Effector memory CD4-positive, alpha-beta T cell (primary cell): Measurements from ENCODE around the gene FMR1.
A peak's percentile ranks its signal among the peaks of the same experiment; 100 is the strongest.

Source experiments
- DNase-seq, 3 donors: peaks; one replicate each; pipeline ENCODE4 v3.0.0-alpha.2; 2020
- H3K27ac ChIP-seq: 2 replicates; pipeline ENCODE4 v1.7.0; 2013; ENCODE audit warnings: mild to moderate bottlenecking, low read length, moderate library complexity; ENCODE audit not compliant: insufficient read depth, poor library complexity, severe bottlenecking
- H3K27me3 ChIP-seq: replicated peaks from 2 replicates; pipeline ENCODE4 v1.7.0; 2013; ENCODE audit warnings: mild to moderate bottlenecking, low read length; ENCODE audit not compliant: insufficient read depth, control insufficient read depth, poor library complexity, severe bottlenecking
- H3K36me3 ChIP-seq: 2 replicates; pipeline ENCODE4 v1.7.0; 2013; ENCODE audit warnings: mild to moderate bottlenecking, low read length, moderate library complexity; ENCODE audit not compliant: control insufficient read depth, insufficient read depth
- H3K4me1 ChIP-seq: 2 replicates; pipeline ENCODE4 v1.7.0; 2013; ENCODE audit warnings: low read length, mild to moderate bottlenecking; ENCODE audit not compliant: control insufficient read depth, insufficient read depth, poor library complexity, severe bottlenecking
- H3K4me3 ChIP-seq: 2 replicates; pipeline ENCODE4 v1.7.0; 2013; ENCODE audit warnings: low read length, low read depth, mild to moderate bottlenecking; ENCODE audit not compliant: insufficient read depth, poor library complexity, severe bottlenecking
- H3K9me3 ChIP-seq: 2 replicates; pipeline ENCODE4 v1.7.0; 2013; ENCODE audit warnings: mild to moderate bottlenecking, low read length, moderate library complexity; ENCODE audit not compliant: control insufficient read depth

The FMR1 gene

GRCh38 chrX:147914591-147914990 is 2.9 kb downstream of the FMR1 start:
- H3K36me3 ChIP-seq: no peaks in the 10 kb centered on the region
- no peak overlapping the region for H3K27ac ChIP-seq
- DNase-seq: no peak
- H3K4me1 ChIP-seq: peaks cover 11% of the 10 kb centered on the region
- H3K27me3 ChIP-seq: no peaks in the 10 kb centered on the region
- H3K4me3 ChIP-seq: no peak overlapping the region
- no peaks in the 10 kb centered on the region for H3K9me3 ChIP-seq

- DNase-seq: no peak
- no peaks in the 10 kb centered on the region for H3K27me3 ChIP-seq
- H3K4me3 ChIP-seq: no peak overlapping the region
- no peaks in the 10 kb centered on the region for H3K36me3 ChIP-seq
- H3K9me3 ChIP-seq: no peaks in the 10 kb centered on the region
- H3K27ac ChIP-seq: no peak overlapping the region
- peaks cover 6% of the 10 kb centered on the region for H3K4me1 ChIP-seq
Observed at GRCh38 chrX:147916375-147916968, 4.8 kb downstream of the FMR1 start.

GRCh38 chrX:147917700-147918695 is 6.3 kb downstream of the FMR1 start:
- no peak overlapping the region for H3K4me3 ChIP-seq
- no peaks in the 10 kb centered on the region for H3K27me3 ChIP-seq
- DNase-seq: peak in 1 of 3 donors; percentile 19
- H3K4me1 ChIP-seq: peaks cover 6% of the 10 kb centered on the region
- no peaks in the 10 kb centered on the region for H3K9me3 ChIP-seq
- H3K36me3 ChIP-seq: no peaks in the 10 kb centered on the region
- H3K27ac ChIP-seq: peak overlapping the region; percentile 51

GRCh38 chrX:147920161-147920666 is 8.5 kb downstream of the FMR1 start:
- no peak overlapping the region for H3K4me3 ChIP-seq
- peaks cover 6% of the 10 kb centered on the region for H3K4me1 ChIP-seq
- DNase-seq: no peak
- no peak overlapping the region for H3K27ac ChIP-seq
- no peaks in the 10 kb centered on the region for H3K9me3 ChIP-seq
- H3K36me3 ChIP-seq: peaks cover 2% of the 10 kb centered on the region
- no peaks in the 10 kb centered on the region for H3K27me3 ChIP-seq

GRCh38 chrX:147923605-147924004 is 11.9 kb downstream of the FMR1 start:
- H3K27ac ChIP-seq: no peak overlapping the region
- H3K9me3 ChIP-seq: no peaks in the 10 kb centered on the region
- no peak overlapping the region for H3K4me3 ChIP-seq
- no peak for DNase-seq
- H3K36me3 ChIP-seq: peaks cover 3% of the 10 kb centered on the region
- peaks cover 2% of the 10 kb centered on the region for H3K4me1 ChIP-seq
- H3K27me3 ChIP-seq: no peaks in the 10 kb centered on the region

- DNase-seq: no peak
- Histone ChIP-seq H3K27ac (no peak overlapping the region), H3K9me3 (no peaks in the 10 kb centered on the region), H3K36me3 (peaks cover 6% of the 10 kb centered on the region), H3K27me3 (no peaks in the 10 kb centered on the region), H3K4me1 (no peaks in the 10 kb centered on the region), H3K4me3 (no peak overlapping the region)
Observed at GRCh38 chrX:147927256-147927655, 15.5 kb downstream of the FMR1 start.

- DNase-seq: no peak
- no peak overlapping the region for H3K27ac ChIP-seq
- H3K27me3 ChIP-seq: no peaks in the 10 kb centered on the region
- no peak overlapping the region for H3K4me3 ChIP-seq
- H3K36me3 ChIP-seq: peaks cover 12% of the 10 kb centered on the region
- no peaks in the 10 kb centered on the region for H3K4me1 ChIP-seq
- H3K9me3 ChIP-seq: no peaks in the 10 kb centered on the region
Observed at GRCh38 chrX:147933815-147934214, 22.1 kb downstream of the FMR1 start.

GRCh38 chrX:147935156-147935758 is 23.5 kb downstream of the FMR1 start:
- no peaks in the 10 kb centered on the region for H3K27me3 ChIP-seq
- H3K36me3 ChIP-seq: peaks cover 12% of the 10 kb centered on the region
- no peak overlapping the region for H3K4me3 ChIP-seq
- no peaks in the 10 kb centered on the region for H3K9me3 ChIP-seq
- DNase-seq: no peak
- no peaks in the 10 kb centered on the region for H3K4me1 ChIP-seq
- no peak overlapping the region for H3K27ac ChIP-seq

- H3K27ac ChIP-seq: no peak overlapping the region
- peaks cover 22% of the 10 kb centered on the region for H3K36me3 ChIP-seq
- no peaks in the 10 kb centered on the region for H3K4me1 ChIP-seq
- H3K27me3 ChIP-seq: no peaks in the 10 kb centered on the region
- no peak for DNase-seq
- no peaks in the 10 kb centered on the region for H3K9me3 ChIP-seq
- H3K4me3 ChIP-seq: no peak overlapping the region
Observed at GRCh38 chrX:147945286-147945685, 33.6 kb downstream of the FMR1 start.

- Histone ChIP-seq H3K9me3 (no peaks in the 10 kb centered on the region), H3K27me3 (no peaks in the 10 kb centered on the region), H3K4me1 (no peaks in the 10 kb centered on the region), H3K4me3 (no peak overlapping the region), H3K36me3 (peaks cover 22% of the 10 kb centered on the region), H3K27ac (no peak overlapping the region)
- no peak for DNase-seq
Observed at GRCh38 chrX:147948531-147948930, 36.8 kb downstream of the FMR1 start.
